ENCODE measurements around the gene TRIM31. TPM values are rescaled to one million over a fixed set of nuclear protein-coding genes. Genes with fewer than 3 reads are reported as not detected.

The TRIM31 gene
- total and polyA plus RNA-seq, 10 donors: 0.09 to 0.14 TPM; not detected in 8

DNA sequence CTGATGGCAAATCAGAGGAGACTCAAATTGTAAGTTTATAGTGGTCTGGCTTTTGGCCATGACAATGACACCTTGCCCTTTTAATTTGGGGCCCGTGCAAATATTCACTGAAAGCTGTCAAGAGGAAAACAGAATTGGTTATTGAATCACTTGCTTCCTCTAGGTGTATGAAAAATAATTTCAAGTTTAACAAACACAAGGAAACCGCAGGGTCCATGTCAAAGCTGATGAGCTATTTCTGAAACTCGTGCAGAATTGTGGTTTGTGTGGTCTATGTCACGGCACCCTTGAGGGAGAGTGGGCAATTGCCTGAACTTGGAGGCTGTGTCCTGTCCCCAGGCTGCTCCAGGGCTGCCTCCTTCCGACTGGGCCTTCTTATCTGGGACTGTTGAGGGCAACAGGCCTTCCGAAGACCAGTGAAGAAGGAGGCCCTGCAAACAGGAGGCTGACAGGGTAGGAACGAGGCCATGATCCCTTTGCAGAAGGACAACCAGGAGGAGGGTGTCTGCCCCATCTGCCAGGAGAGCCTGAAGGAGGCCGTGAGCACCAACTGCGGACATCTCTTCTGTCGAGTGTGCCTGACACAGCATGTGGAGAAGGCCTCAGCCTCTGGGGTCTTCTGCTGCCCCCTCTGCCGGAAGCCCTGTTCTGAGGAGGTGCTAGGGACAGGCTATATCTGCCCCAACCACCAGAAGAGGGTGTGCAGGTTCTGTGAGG, 23.8 kb upstream of the TRIM31 start:
- H3K4me3 ChIP-seq: no peak overlapping the region
- H3K27me3 ChIP-seq (replicated peaks in 1 of 7): peaks cover 0 to 65% (median 16%) of the 10 kb centered on the region in 7 donors
- no peak overlapping the region for H3K27ac ChIP-seq
- TF ChIP-seq POLR2AphosphoS5 (IDR thresholded peaks at IDR 0.05) (no peak), POLR2A (IDR thresholded peaks at IDR 0.05) (no peak)
- TF ChIP-seq, protein P1, sequence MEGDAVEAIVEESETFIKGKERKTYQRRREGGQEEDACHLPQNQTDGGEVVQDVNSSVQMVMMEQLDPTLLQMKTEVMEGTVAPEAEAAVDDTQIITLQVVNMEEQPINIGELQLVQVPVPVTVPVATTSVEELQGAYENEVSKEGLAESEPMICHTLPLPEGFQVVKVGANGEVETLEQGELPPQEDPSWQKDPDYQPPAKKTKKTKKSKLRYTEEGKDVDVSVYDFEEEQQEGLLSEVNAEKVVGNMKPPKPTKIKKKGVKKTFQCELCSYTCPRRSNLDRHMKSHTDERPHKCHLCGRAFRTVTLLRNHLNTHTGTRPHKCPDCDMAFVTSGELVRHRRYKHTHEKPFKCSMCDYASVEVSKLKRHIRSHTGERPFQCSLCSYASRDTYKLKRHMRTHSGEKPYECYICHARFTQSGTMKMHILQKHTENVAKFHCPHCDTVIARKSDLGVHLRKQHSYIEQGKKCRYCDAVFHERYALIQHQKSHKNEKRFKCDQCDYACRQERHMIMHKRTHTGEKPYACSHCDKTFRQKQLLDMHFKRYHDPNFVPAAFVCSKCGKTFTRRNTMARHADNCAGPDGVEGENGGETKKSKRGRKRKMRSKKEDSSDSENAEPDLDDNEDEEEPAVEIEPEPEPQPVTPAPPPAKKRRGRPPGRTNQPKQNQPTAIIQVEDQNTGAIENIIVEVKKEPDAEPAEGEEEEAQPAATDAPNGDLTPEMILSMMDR (IDR thresholded peaks at IDR 0.05 in 8 of 11, conservative IDR thresholded peaks at IDR 0.05 in 3 of 11): no peak
- 44 to 66% (median 59%) methylated on average over 8 to 11 of the region's 11 CpGs for WGBS, 5 donors
- H3K36me3 ChIP-seq: no peaks in the 10 kb centered on the region
- no peaks in the 10 kb centered on the region for H3K4me1 ChIP-seq
- H3K9me3 ChIP-seq: no peaks in the 10 kb centered on the region
- intact Hi-C loops (cut with DNase I; ENCODE audit: low total_unique reads): loop anchor here (10.0 kb wide), 1 partner anchor 292 kb away; no protein-coding TSS in a partner anchor
- no peak for DNase-seq

DNA sequence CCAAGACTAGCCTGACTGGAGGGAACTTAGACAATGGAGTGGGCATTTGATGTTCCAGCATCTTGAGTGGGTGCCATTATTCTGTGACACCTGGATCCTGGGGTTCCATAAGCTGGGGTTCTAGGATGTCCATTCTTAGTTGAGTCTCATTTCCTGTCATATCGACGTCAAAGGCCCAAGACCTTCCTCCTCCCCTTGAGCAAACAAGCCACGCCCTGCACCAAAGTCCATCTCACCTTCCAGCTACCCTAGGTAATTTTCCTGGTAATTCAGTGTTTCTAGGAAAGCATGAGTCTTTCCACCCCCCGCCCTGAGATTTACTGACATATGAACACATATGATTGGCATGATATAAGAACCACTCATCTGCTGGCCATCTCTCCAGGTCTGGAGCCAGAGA, 22.9 kb upstream of the TRIM31 start, which contains the start of gene TRIM40:
Gene TRIM40, plus strand, starts transcription at position 384 of the 400 bp plus-strand sequence. CDS start 897 bp downstream, outside the sequence.
- Histone ChIP-seq H3K27me3 (replicated peaks in 1 of 7) (peaks cover 0 to 65% (median 22%) of the 10 kb centered on the region in 7 donors), H3K9me3 (no peaks in the 10 kb centered on the region), H3K4me1 (peaks cover 1 to 5% (median 4%) of the 10 kb centered on the region in 6 donors), H3K27ac (no peak within 1 kb of the TSS), H3K36me3 (no peaks in the 10 kb centered on the region), H3K4me3 (no peak within 1 kb of the TSS)
- TF ChIP-seq POLR2A (IDR thresholded peaks at IDR 0.05): no peak
- DNase-seq: no peak
- intact Hi-C loops (cut with DNase I; ENCODE audit: low total_unique reads): loop anchor here (10.0 kb wide), 1 partner anchor 291 kb away; no protein-coding TSS in a partner anchor
- 51 to 75% (median 70%) methylated on average over 4 of the region's 4 CpGs for WGBS, 5 donors

DNA sequence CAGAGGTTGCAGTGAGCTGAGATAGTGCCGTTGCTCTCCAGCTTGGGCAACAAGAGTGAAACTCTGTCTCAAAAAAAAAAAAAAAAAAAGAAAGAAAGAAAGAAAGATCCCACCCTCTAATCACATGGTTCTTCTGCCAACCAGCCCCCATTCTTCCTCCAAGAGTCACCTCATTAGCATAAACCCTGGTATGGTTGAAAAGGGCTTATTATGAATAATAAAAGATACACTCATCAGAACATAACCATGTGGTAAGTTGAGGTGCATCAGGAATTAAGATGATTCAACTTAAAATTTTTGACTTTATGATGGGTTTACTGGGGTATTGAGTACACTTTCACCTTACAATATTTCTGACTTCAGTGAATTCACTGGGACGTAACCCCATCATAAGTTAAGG, 22.3 kb upstream of the TRIM31 start:
- WGBS, 5 donors: 85 to 92% (median 89%) methylated on average over 2 of the region's 2 CpGs
- TF ChIP-seq, protein P1 (IDR thresholded peaks at IDR 0.05 in 8 of 11, conservative IDR thresholded peaks at IDR 0.05 in 3 of 11): no peak
- no peak for TF ChIP-seq POLR2A (IDR thresholded peaks at IDR 0.05)
- no peak for TF ChIP-seq POLR2AphosphoS5 (IDR thresholded peaks at IDR 0.05)
- Histone ChIP-seq H3K4me3 (no peak overlapping the region), H3K27ac (no peak overlapping the region), H3K4me1 (peaks cover 2 to 10% (median 8%) of the 10 kb centered on the region in 6 donors), H3K27me3 (replicated peaks in 1 of 7) (peaks cover 0 to 71% (median 27%) of the 10 kb centered on the region in 7 donors), H3K9me3 (no peaks in the 10 kb centered on the region), H3K36me3 (no peaks in the 10 kb centered on the region)
- intact Hi-C loops (cut with DNase I; ENCODE audit: low total_unique reads): loop anchor here (10.0 kb wide), 1 partner anchor 290 kb away; no protein-coding TSS in a partner anchor
- DNase-seq: no peak

DNA sequence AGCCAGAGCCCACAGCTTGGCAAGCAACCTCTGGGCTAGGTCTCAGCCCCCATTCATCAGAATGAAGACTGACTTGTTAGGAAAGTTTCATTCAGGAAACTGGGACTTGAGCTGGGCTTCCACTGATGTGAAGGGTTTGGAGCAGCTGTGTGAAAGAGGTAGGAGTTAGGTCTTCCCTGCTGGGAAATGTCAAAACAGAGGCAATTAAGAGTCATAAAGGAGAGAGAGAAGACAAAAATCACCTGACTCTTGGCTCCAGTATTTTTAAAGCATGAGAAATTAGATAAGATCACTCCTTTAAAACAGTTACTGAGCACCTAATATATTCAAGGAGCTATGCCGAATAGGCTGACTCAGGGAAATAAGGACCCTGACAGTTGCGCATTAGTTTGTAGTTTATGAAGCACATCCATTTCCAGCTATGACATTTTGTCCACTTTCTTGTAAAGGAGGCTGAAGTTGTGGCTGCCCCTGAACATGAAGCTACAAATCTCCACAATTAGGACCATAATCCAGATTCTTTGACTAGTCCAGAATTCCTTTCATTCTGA, 19.1 kb upstream of the TRIM31 start:
- no peak overlapping the region for H3K4me3 ChIP-seq
- H3K9me3 ChIP-seq: no peaks in the 10 kb centered on the region
- TF ChIP-seq POLR2AphosphoS5 (IDR thresholded peaks at IDR 0.05) (no peak), POLR2A (IDR thresholded peaks at IDR 0.05) (no peak)
- TF ChIP-seq, protein P1 (IDR thresholded peaks at IDR 0.05 in 8 of 11, conservative IDR thresholded peaks at IDR 0.05 in 3 of 11): no peak
- DNase-seq: no peak
- H3K27me3 ChIP-seq (replicated peaks in 1 of 7): peaks cover 0 to 87% (median 55%) of the 10 kb centered on the region in 7 donors
- no peaks in the 10 kb centered on the region for H3K36me3 ChIP-seq
- H3K4me1 ChIP-seq: peaks cover 2 to 23% (median 17%) of the 10 kb centered on the region in 6 donors
- WGBS, 5 donors: 77 to 92% (median 82%) methylated on average over 2 of the region's 2 CpGs
- H3K27ac ChIP-seq: no peak overlapping the region
- intact Hi-C loops (cut with DNase I; ENCODE audit: low total_unique reads): loop anchor here (10.0 kb wide), 1 partner anchor 287 kb away; no protein-coding TSS in a partner anchor

Measured in spleen (tissue), 11 donors.